CD14-positive monocyte (primary cell): ENCODE results near the gene RNF212B. TPM values are rescaled to one million over a fixed set of nuclear protein-coding genes. Genes with fewer than 3 reads are reported as not detected.

Experiments used
- DNase-seq, 3 donors: peaks; one replicate each; pipeline ENCODE4 v3.0.0-alpha.2; 2011 to 2022
- H2AFZ ChIP-seq: 2 replicates; pipeline ENCODE4 v1.6.0; 2012; ENCODE audit warnings: mild to moderate bottlenecking, low read depth, low read length, inconsistent platforms; ENCODE audit not compliant: insufficient read depth, poor library complexity, severe bottlenecking
- H3K27ac ChIP-seq, 2 donors: 1 replicate in 1 of 2; 2 replicates in 1 of 2; pipeline ENCODE4 v1.5.1; 2012 to 2013; ENCODE audit warnings: low read length in 2 of 2, control low read depth in 1 of 2, inconsistent platforms in 1 of 2, low read depth in 1 of 2, mild to moderate bottlenecking in 1 of 2
- H3K27me3 ChIP-seq, 2 donors: one replicate each; pipeline versions ENCODE4 v1.6.0 to v1.6.1; 2011 to 2013; ENCODE audit warnings: low read length in 2 of 2; ENCODE audit not compliant: control insufficient read depth in 2 of 2, insufficient read depth in 2 of 2
- H3K36me3 ChIP-seq, 2 donors: replicated peaks in 1 of 2; 1 replicate in 1 of 2; 2 replicates in 1 of 2; pipeline versions ENCODE4 v1.5.1 to v1.6.1; 2012 to 2013; ENCODE audit warnings: low read length in 2 of 2, control low read depth in 1 of 2, inconsistent platforms in 1 of 2, mild to moderate bottlenecking in 1 of 2; ENCODE audit not compliant: insufficient read depth in 2 of 2, control insufficient read depth in 1 of 2
- H3K4me1 ChIP-seq, 2 donors: 1 replicate in 1 of 2; 2 replicates in 1 of 2; pipeline versions ENCODE4 v1.5.1 to v1.6.1; 2012 to 2013; ENCODE audit warnings: low read length in 2 of 2, control low read depth in 1 of 2, inconsistent platforms in 1 of 2, mild to moderate bottlenecking in 1 of 2, moderate library complexity in 1 of 2; ENCODE audit not compliant: insufficient read depth in 2 of 2, control insufficient read depth in 1 of 2
- H3K4me2 ChIP-seq: replicated peaks from 2 replicates; pipeline ENCODE3; 2012; ENCODE audit warnings: low read length, moderate library complexity, mild to moderate bottlenecking; ENCODE audit not compliant: poor library complexity, severe bottlenecking; ENCODE audit errors: extremely low read depth
- H3K4me3 ChIP-seq, 3 experiments: fragments of 200-600 bp in 1 of 3; sonication (generic) in 1 of 3; replicated peaks in 1 of 3; 1 replicate in 2 of 3; 2 replicates in 1 of 3; pipeline ENCODE4 v1.5.1; 2011 to 2013; ENCODE audit warnings: low read length in 3 of 3, mild to moderate bottlenecking in 3 of 3, control low read depth in 2 of 3, low read depth in 2 of 3, inconsistent platforms in 1 of 3, moderate library complexity in 1 of 3
- H3K79me2 ChIP-seq: 2 replicates; pipeline ENCODE4 v1.6.0; 2012; ENCODE audit warnings: mild to moderate bottlenecking, control low read depth, inconsistent platforms, low read length, moderate library complexity; ENCODE audit not compliant: insufficient read depth
- H3K9ac ChIP-seq: 2 replicates; pipeline ENCODE4 v1.6.0; 2017; ENCODE audit warnings: low read length, mild to moderate bottlenecking; ENCODE audit not compliant: insufficient read depth, poor library complexity, severe bottlenecking
- H3K9me3 ChIP-seq, 2 donors: replicated peaks in 1 of 2; 1 replicate in 1 of 2; 2 replicates in 1 of 2; pipeline versions ENCODE4 v1.5.1 to v1.6.1; 2012 to 2013; ENCODE audit warnings: low read length in 2 of 2, control low read depth in 1 of 2; ENCODE audit not compliant: control insufficient read depth in 1 of 2, insufficient read depth in 1 of 2
- H4K20me1 ChIP-seq: 2 replicates; pipeline ENCODE4 v1.6.0; 2012; ENCODE audit warnings: mild to moderate bottlenecking, low read length, control low read depth, moderate library complexity; ENCODE audit not compliant: insufficient read depth
- H3K27ac Mint-ChIP-seq, 7 donors: one replicate each; pipeline ENCODE4 v1.8.0; 2020; ENCODE audit warnings: mild to moderate bottlenecking in 7 of 7, mixed read lengths in 7 of 7, moderate library complexity in 6 of 7, inconsistent platforms in 2 of 7
- H3K27me3 Mint-ChIP-seq, 3 donors: one replicate each; pipeline ENCODE4 v1.8.0; 2021 to 2022; ENCODE audit warnings: low read depth in 3 of 3, mild to moderate bottlenecking in 3 of 3, mixed read lengths in 3 of 3, moderate library complexity in 3 of 3, inconsistent platforms in 1 of 3
- H3K36me3 Mint-ChIP-seq, 2 donors: one replicate each; pipeline ENCODE4 v1.8.0; 2020; ENCODE audit warnings: mixed read lengths in 2 of 2, inconsistent platforms in 1 of 2, mild to moderate bottlenecking in 1 of 2
- H3K4me1 Mint-ChIP-seq: one replicate; pipeline ENCODE4 v1.8.0; 2020; ENCODE audit warnings: mild to moderate bottlenecking, mixed read lengths
- H3K4me3 Mint-ChIP-seq, 2 donors: one replicate each; pipeline ENCODE4 v1.8.0; 2020; ENCODE audit warnings: mild to moderate bottlenecking in 2 of 2, mixed read lengths in 2 of 2, moderate library complexity in 1 of 2
- H3K9me3 Mint-ChIP-seq, 7 donors: one replicate each; pipeline ENCODE4 v1.8.0; 2020 to 2022; ENCODE audit warnings: mixed read lengths in 7 of 7, mild to moderate bottlenecking in 6 of 7, moderate library complexity in 6 of 7, inconsistent platforms in 2 of 7
- WGBS: methylation state at CpG from one replicate; pipeline ENCODE4 v1.1.5; 2013; ENCODE audit warnings: missing lambda C conversion rate; ENCODE audit not compliant: insufficient coverage; 5-methylcytosine and 5-hydroxymethylcytosine counted together
- intact Hi-C, 2 donors: fragments of 100-400 bp; cut with micrococcal nuclease; formaldehyde crosslinking; loops; one replicate each; pipeline versions ENCODE4 v1.15.0 to v1.15.1; 2023
- polyA plus RNA-seq, 3 donors: library from polyadenylated mRNA; depleted of rRNA in 1 of 3; unstranded in 2 of 3; stranded (reverse) in 1 of 3; fragments of 300-500 nt in 2 of 3; fragments of >200 nt in 1 of 3; fragmentation: Illumina TruSeq in 2 of 3; gene quantifications; 1 replicate in 2 of 3; 2 replicates in 1 of 3; pipeline ENCODE4 v1.2.3, GENCODE V29; 2012 to 2021
- TF ChIP-seq, protein P1 (sequence below): fragments of 200-600 bp; IDR thresholded peaks from one replicate; pipeline ENCODE4 v1.8.0; 2022; ENCODE audit warnings: antibody characterized with exemption, mild to moderate bottlenecking

Gene RNF212B
- polyA plus RNA-seq, 3 donors, result not detected

DNA sequence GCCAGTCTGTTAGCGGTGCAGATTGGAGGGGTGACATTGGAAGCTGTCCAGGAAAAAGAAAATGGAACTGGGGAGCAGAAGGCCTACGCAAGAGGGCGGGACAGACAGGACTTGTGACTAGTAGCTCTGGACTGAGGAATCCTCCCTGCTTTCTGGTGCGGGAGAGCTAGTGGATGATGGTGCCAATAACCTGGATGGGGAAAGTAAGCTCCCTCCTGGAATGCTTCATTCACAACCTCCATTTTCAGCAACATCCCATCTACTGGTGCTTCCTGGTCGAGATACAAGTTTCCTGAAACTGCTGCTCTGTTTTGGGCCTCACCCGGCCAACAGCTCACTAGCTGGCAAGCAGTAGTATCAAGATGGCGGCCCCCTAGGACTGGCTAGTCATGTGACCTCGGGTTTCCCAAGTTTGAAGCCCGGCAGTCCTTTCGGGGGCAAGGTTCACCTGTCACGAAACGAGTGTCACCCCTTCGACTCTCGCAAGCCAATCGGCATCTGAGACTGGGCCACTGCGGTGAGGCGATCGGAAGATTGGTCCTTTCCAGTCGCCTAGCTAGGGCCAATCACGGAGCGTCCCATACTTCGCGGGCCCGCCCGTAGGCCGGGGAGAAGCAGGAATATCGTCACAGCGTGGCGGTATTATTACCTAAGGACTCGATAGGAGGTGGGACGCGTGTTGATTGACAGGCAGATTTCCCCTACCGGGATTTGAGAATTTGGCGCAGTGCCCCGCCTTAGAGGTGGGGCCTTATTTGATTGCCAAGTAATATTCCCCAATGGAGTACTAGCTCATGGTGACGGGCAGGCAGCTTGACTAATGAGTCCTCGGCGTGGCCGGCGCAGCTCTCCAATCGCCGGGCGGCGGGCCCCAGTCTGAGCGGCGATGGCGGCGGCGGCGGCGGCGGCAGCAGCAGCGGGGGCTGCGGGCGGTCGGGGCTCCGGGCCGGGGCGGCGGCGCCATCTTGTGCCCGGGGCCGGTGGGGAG lies 83.1 kb downstream of the RNF212B start, which contains the start of gene PABPN1:
PABPN1 (plus strand) TSS at position 874 of the 988 bp plus-strand sequence; CDS start at position 887, 13 bp downstream.
- H3K36me3 Mint-ChIP-seq, result peaks cover 35 to 43% of the 10 kb centered on the region in 2 donors
- intact Hi-C loops, result loop anchor here (1.0 to 10.0 kb wide), 8 partner anchors 14 to 244 kb away; partner anchors contain the start of genes HOMEZ (in 2 of the 2), ACIN1 (in 1 of the 2), AP1G2 (in 1 of the 2) and BCL2L2 (in 1 of the 2)
- TF ChIP-seq, protein P1, sequence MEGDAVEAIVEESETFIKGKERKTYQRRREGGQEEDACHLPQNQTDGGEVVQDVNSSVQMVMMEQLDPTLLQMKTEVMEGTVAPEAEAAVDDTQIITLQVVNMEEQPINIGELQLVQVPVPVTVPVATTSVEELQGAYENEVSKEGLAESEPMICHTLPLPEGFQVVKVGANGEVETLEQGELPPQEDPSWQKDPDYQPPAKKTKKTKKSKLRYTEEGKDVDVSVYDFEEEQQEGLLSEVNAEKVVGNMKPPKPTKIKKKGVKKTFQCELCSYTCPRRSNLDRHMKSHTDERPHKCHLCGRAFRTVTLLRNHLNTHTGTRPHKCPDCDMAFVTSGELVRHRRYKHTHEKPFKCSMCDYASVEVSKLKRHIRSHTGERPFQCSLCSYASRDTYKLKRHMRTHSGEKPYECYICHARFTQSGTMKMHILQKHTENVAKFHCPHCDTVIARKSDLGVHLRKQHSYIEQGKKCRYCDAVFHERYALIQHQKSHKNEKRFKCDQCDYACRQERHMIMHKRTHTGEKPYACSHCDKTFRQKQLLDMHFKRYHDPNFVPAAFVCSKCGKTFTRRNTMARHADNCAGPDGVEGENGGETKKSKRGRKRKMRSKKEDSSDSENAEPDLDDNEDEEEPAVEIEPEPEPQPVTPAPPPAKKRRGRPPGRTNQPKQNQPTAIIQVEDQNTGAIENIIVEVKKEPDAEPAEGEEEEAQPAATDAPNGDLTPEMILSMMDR, result no peak
- peak within 1 kb of the TSS; percentile 96 to 99 for H3K27ac ChIP-seq
- peak within 1 kb of the TSS; percentile 90 to 92 for H3K4me3 Mint-ChIP-seq
- peaks cover 25% of the 10 kb centered on the region for H3K4me1 Mint-ChIP-seq
- peaks cover 23 to 24% of the 10 kb centered on the region in 2 donors for H3K4me1 ChIP-seq
- H3K4me3 ChIP-seq, result peak within 1 kb of the TSS; percentile 74 to 92 (median 92)
- H3K9me3 Mint-ChIP-seq, result peaks cover 0 to 3% (median 0%) of the 10 kb centered on the region in 7 donors
- peak within 1 kb of the TSS; percentile 86 for H2AFZ ChIP-seq
- peak within 1 kb of the TSS; percentile 98 to 100 (median 99) for H3K27ac Mint-ChIP-seq
- H3K36me3 ChIP-seq, result peaks cover 27 to 32% of the 10 kb centered on the region in 2 donors
- DNase-seq, result peak; percentile 100
- H3K9ac ChIP-seq, result peak within 1 kb of the TSS; percentile 94
- WGBS, result under 1% methylated on average over 54 of the region's 63 CpGs
- peaks cover 0 to 2% (median 0%) of the 10 kb centered on the region in 3 donors for H3K27me3 Mint-ChIP-seq
- peaks cover 20% of the 10 kb centered on the region for H4K20me1 ChIP-seq
- H3K9me3 ChIP-seq, result no peaks in the 10 kb centered on the region
- H3K27me3 ChIP-seq, result no peaks in the 10 kb centered on the region
- H3K79me2 ChIP-seq, result peaks cover 27% of the 10 kb centered on the region
- H3K4me2 ChIP-seq, result peak within 1 kb of the TSS; percentile 84
